Spleen (tissue), 7 donors: ENCODE data around the gene TMEM245.

Experiments
- POLR2A ChIP-seq, 3 donors: fragments of 450-650 bp; IDR thresholded peaks; one replicate each; pipeline ENCODE4 v1.5.1; 2017; ENCODE audit warnings: antibody characterized with exemption in 3 of 3, mild to moderate bottlenecking in 1 of 3
- TF ChIP-seq, protein P1 (sequence below), 11 experiments: fragments of 200-600 bp in 7 of 11; fragments of 450-650 bp in 4 of 11; sonication (generic) in 4 of 11; IDR thresholded peaks in 8 of 11; conservative IDR thresholded peaks in 3 of 11; 1 replicate in 7 of 11; 2 replicates in 4 of 11; pipeline versions ENCODE4 v1.4.0 to v1.8.0; 2016 to 2021; ENCODE audit warnings: antibody characterized with exemption in 11 of 11, inconsistent platforms in 4 of 11, mild to moderate bottlenecking in 1 of 11
- donor health status: DM: no; HTN: no; CAD: no; lungs with moderate emphysema.
- donor health status: DM: no; HTN: no; CAD: no.
- donor health status: DM: no; HTN: no; CAD: no.

GRCh38 chr9:109166171-109166770 lies 46.5 kb upstream of the TMEM245 start:
- TF ChIP-seq, protein P1, sequence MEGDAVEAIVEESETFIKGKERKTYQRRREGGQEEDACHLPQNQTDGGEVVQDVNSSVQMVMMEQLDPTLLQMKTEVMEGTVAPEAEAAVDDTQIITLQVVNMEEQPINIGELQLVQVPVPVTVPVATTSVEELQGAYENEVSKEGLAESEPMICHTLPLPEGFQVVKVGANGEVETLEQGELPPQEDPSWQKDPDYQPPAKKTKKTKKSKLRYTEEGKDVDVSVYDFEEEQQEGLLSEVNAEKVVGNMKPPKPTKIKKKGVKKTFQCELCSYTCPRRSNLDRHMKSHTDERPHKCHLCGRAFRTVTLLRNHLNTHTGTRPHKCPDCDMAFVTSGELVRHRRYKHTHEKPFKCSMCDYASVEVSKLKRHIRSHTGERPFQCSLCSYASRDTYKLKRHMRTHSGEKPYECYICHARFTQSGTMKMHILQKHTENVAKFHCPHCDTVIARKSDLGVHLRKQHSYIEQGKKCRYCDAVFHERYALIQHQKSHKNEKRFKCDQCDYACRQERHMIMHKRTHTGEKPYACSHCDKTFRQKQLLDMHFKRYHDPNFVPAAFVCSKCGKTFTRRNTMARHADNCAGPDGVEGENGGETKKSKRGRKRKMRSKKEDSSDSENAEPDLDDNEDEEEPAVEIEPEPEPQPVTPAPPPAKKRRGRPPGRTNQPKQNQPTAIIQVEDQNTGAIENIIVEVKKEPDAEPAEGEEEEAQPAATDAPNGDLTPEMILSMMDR (IDR thresholded peaks at IDR 0.05 in 8 of 11, conservative IDR thresholded peaks at IDR 0.05 in 3 of 11), result no peak
- TF ChIP-seq POLR2A (IDR thresholded peaks at IDR 0.05), result no peak
